Liver (tissue), 3 donors: ENCODE data around the gene RPL26.

Experiments
- MAX ChIP-seq: IDR thresholded peaks from 2 replicates; pipeline ENCODE4 v1.6.1; 2016; ENCODE audit warnings: antibody characterized with exemption
- TAF1 ChIP-seq: conservative IDR thresholded peaks from 2 replicates; pipeline ENCODE4 v1.6.1; 2016; ENCODE audit warnings: antibody characterized with exemption, mild to moderate bottlenecking
- YY1 ChIP-seq: IDR thresholded peaks from 2 replicates; pipeline ENCODE4 v1.6.1; 2016; ENCODE audit warnings: antibody characterized with exemption, mild to moderate bottlenecking
- TF ChIP-seq, protein P1 (sequence below): fragments of 150-350 bp; IDR thresholded peaks from 2 replicates; pipeline ENCODE4 v1.5.1; 2017; ENCODE audit warnings: improper control_type of control experiment, low read depth, low read length; ENCODE audit not compliant: missing input control
- donor health status: healthy.
- donor health status: healthy.

GRCh38 chr17:8384801-8385378 is 1.9 kb upstream of the RPL26 start:
- TF ChIP-seq, protein P1, sequence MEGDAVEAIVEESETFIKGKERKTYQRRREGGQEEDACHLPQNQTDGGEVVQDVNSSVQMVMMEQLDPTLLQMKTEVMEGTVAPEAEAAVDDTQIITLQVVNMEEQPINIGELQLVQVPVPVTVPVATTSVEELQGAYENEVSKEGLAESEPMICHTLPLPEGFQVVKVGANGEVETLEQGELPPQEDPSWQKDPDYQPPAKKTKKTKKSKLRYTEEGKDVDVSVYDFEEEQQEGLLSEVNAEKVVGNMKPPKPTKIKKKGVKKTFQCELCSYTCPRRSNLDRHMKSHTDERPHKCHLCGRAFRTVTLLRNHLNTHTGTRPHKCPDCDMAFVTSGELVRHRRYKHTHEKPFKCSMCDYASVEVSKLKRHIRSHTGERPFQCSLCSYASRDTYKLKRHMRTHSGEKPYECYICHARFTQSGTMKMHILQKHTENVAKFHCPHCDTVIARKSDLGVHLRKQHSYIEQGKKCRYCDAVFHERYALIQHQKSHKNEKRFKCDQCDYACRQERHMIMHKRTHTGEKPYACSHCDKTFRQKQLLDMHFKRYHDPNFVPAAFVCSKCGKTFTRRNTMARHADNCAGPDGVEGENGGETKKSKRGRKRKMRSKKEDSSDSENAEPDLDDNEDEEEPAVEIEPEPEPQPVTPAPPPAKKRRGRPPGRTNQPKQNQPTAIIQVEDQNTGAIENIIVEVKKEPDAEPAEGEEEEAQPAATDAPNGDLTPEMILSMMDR = no peak
- no peak for TF ChIP-seq TAF1
- no peak for TF ChIP-seq YY1
- TF ChIP-seq MAX = no peak
